ENCODE data around the gene PHACTR4. TPM values are rescaled to one million over a fixed set of nuclear protein-coding genes. Genes with fewer than 3 reads are reported as not detected.
"Not testable (repeated sequence)": the region's sequence is repeated elsewhere in the genome, so short reads cannot be mapped to it uniquely, and the experiment has no call there.

Gene PHACTR4
- polyA plus RNA-seq, 4 donors: 15.9 to 39.1 (median 26.0) TPM

GRCh38 chr1:28358716-28359115 is 10.8 kb upstream of the PHACTR4 start:
- WGBS, 3 donors: 64 to 74% (median 69%) methylated on average over 3 of the region's 3 CpGs
- Histone ChIP-seq H3K36me3 (ENCODE audit: control insufficient read depth in 3 of 3, insufficient read depth in 2 of 3, low read depth in 1 of 3, low read length in 3 of 3) (no peaks in the 10 kb centered on the region), H3K4me3 (ENCODE audit: low read depth in 1 of 3, low read length in 3 of 3) (no peak overlapping the region), H3K4me1 (ENCODE audit: control insufficient read depth in 3 of 3, insufficient read depth in 2 of 3, low read depth in 1 of 3, low read length in 2 of 3) (no peaks in the 10 kb centered on the region), H3K27ac (ENCODE audit: low read depth in 1 of 3, low read length in 2 of 3) (no peak overlapping the region), H3K27me3 (ENCODE audit: control insufficient read depth in 3 of 3, insufficient read depth in 3 of 3, low read length in 3 of 3) (no peaks in the 10 kb centered on the region), H3K9me3 (ENCODE audit: control insufficient read depth in 2 of 2, insufficient read depth in 1 of 2, low read depth in 1 of 2, low read length in 1 of 2) (no peaks in the 10 kb centered on the region)
- DNase-seq (no peak), FAIRE-seq (no peak)

- Histone ChIP-seq H3K36me3 (ENCODE audit: control insufficient read depth in 3 of 3, insufficient read depth in 2 of 3, low read depth in 1 of 3, low read length in 3 of 3) (no peaks in the 10 kb centered on the region), H3K27me3 (ENCODE audit: control insufficient read depth in 3 of 3, insufficient read depth in 3 of 3, low read length in 3 of 3) (no peaks in the 10 kb centered on the region), H3K9me3 (ENCODE audit: control insufficient read depth in 2 of 2, insufficient read depth in 1 of 2, low read depth in 1 of 2, low read length in 1 of 2) (no peaks in the 10 kb centered on the region), H3K4me3 (ENCODE audit: low read depth in 1 of 3, low read length in 3 of 3) (no peak overlapping the region), H3K4me1 (ENCODE audit: control insufficient read depth in 3 of 3, insufficient read depth in 2 of 3, low read depth in 1 of 3, low read length in 2 of 3) (peaks cover 0 to under 1% (median 0%) of the 10 kb centered on the region in 3 donors), H3K27ac (ENCODE audit: low read depth in 1 of 3, low read length in 2 of 3) (no peak overlapping the region)
- DNase-seq: peak; percentile 71 to 73
- 36 to 47% (median 41%) methylated on average over 7 of the region's 7 CpGs for WGBS, 3 donors
- FAIRE-seq: no peak
Measured at GRCh38 chr1:28359592-28360239, 9.8 kb upstream of the PHACTR4 start.

GRCh38 chr1:28364888-28365287 is 4.7 kb upstream of the PHACTR4 start:
- no peak for FAIRE-seq
- peaks cover 0 to 7% (median 3%) of the 10 kb centered on the region in 3 donors for H3K4me1 ChIP-seq (ENCODE audit: control insufficient read depth in 3 of 3, insufficient read depth in 2 of 3, low read depth in 1 of 3, low read length in 2 of 3)
- DNase-seq: peak; percentile 23 to 37
- no peak overlapping the region for H3K4me3 ChIP-seq (ENCODE audit: low read depth in 1 of 3, low read length in 3 of 3)
- no peak overlapping the region for H3K27ac ChIP-seq (ENCODE audit: low read depth in 1 of 3, low read length in 2 of 3)
- H3K36me3 ChIP-seq (ENCODE audit: control insufficient read depth in 3 of 3, insufficient read depth in 2 of 3, low read depth in 1 of 3, low read length in 3 of 3): no peaks in the 10 kb centered on the region
- H3K27me3 ChIP-seq (ENCODE audit: control insufficient read depth in 3 of 3, insufficient read depth in 3 of 3, low read length in 3 of 3): no peaks in the 10 kb centered on the region
- 34 to 59% (median 50%) methylated on average over 4 of the region's 4 CpGs for WGBS, 3 donors
- H3K9me3 ChIP-seq (ENCODE audit: control insufficient read depth in 2 of 2, insufficient read depth in 1 of 2, low read depth in 1 of 2, low read length in 1 of 2): no peaks in the 10 kb centered on the region

GRCh38 chr1:28365864-28366263 is 3.7 kb upstream of the PHACTR4 start:
- FAIRE-seq (no peak), DNase-seq (peak; percentile 82 to 86)
- Histone ChIP-seq H3K4me3 (ENCODE audit: low read depth in 1 of 3, low read length in 3 of 3) (no peak overlapping the region), H3K4me1 (ENCODE audit: control insufficient read depth in 3 of 3, insufficient read depth in 2 of 3, low read depth in 1 of 3, low read length in 2 of 3) (peaks cover 4 to 9% (median 4%) of the 10 kb centered on the region in 3 donors), H3K9me3 (ENCODE audit: control insufficient read depth in 2 of 2, insufficient read depth in 1 of 2, low read depth in 1 of 2, low read length in 1 of 2) (no peaks in the 10 kb centered on the region), H3K27me3 (ENCODE audit: control insufficient read depth in 3 of 3, insufficient read depth in 3 of 3, low read length in 3 of 3) (no peaks in the 10 kb centered on the region), H3K36me3 (ENCODE audit: control insufficient read depth in 3 of 3, insufficient read depth in 2 of 3, low read depth in 1 of 3, low read length in 3 of 3) (no peaks in the 10 kb centered on the region), H3K27ac (ENCODE audit: low read depth in 1 of 3, low read length in 2 of 3) (no peak overlapping the region)
- 25 to 62% (median 36%) methylated on average over 7 of the region's 7 CpGs for WGBS, 3 donors

DNA sequence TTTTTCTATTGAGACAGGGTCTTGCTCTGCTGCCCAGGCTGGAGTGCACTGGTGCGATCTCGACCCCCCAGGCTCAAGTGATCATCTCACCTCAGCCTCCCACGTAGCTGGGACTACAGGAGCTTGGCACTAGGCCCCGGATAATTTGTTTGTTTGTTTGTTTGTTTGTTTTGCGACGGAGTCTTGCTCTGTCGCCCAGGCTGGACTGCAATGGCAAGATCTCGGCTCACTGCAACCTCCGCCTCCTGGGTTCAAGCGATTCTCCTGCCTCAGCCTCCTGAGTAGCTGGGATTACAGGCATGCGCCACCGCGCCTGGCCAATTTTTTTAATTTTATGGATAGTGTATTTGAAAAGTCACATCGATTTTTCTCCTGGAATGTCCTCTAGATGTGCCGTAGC is 932 bp upstream of the PHACTR4 start:
- DNase-seq; H3K27ac ChIP-seq (ENCODE audit: low read depth in 1 of 3, low read length in 2 of 3); FAIRE-seq; H3K27me3 ChIP-seq (ENCODE audit: control insufficient read depth in 3 of 3, insufficient read depth in 3 of 3, low read length in 3 of 3); H3K36me3 ChIP-seq (ENCODE audit: control insufficient read depth in 3 of 3, insufficient read depth in 2 of 3, low read depth in 1 of 3, low read length in 3 of 3); H3K9me3 ChIP-seq (ENCODE audit: control insufficient read depth in 2 of 2, insufficient read depth in 1 of 2, low read depth in 1 of 2, low read length in 1 of 2); H3K4me3 ChIP-seq (ENCODE audit: low read depth in 1 of 3, low read length in 3 of 3): not testable (repeated sequence)
- WGBS, 3 donors: 95 to 96% (median 96%) methylated on average over 15 of the region's 15 CpGs
- H3K4me1 ChIP-seq (ENCODE audit: control insufficient read depth in 3 of 3, insufficient read depth in 2 of 3, low read depth in 1 of 3, low read length in 2 of 3): peaks cover 4 to 15% (median 6%) of the 10 kb centered on the region in 3 donors

DNA sequence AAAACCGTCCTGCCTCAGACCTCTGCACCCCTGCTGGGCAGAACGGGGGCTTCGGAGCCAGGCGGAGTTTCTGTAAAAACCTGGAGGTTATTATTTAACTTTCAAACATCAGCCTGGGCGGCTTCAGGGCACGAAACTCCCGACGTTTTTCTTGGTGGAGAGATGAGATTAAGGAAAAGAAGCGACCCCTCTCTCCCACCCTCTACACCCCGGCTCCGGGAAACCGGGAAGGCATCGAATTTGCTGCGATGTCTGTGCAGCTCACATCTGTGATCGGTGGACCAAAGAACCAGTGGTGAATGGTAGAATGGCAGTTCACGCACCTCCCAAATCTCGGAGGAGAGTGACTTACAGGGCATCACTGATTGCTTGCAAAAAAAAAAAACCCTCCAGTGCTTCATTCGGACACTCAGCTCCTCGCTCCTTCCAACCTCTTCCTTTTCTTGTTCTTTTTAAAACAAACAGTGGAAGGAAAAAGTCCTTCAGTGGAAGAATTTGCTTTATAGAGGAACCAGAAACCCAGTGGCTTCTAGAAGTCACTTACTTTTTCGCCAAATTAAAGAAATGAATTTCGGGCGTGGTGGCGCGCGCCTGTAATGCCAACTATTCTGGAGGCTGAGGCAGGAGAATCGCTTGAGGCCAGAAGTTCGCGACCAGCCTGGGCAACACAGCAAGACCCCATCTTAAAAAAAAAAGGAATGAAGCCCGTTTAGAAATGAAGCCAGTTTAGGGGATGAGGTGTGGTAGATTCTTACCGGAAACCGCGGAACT is 884 bp downstream of the PHACTR4 start:
- no peaks in the 10 kb centered on the region for H3K9me3 ChIP-seq (ENCODE audit: control insufficient read depth in 2 of 2, insufficient read depth in 1 of 2, low read depth in 1 of 2, low read length in 1 of 2)
- H3K4me1 ChIP-seq (ENCODE audit: control insufficient read depth in 3 of 3, insufficient read depth in 2 of 3, low read depth in 1 of 3, low read length in 2 of 3): peaks cover 4 to 11% (median 6%) of the 10 kb centered on the region in 3 donors
- H3K36me3 ChIP-seq (ENCODE audit: control insufficient read depth in 3 of 3, insufficient read depth in 2 of 3, low read depth in 1 of 3, low read length in 3 of 3): peaks cover 0 to 3% (median 0%) of the 10 kb centered on the region in 3 donors
- DNase-seq (peak in 1 of 2 donors; percentile 20), FAIRE-seq (no peak)
- H3K27me3 ChIP-seq (ENCODE audit: control insufficient read depth in 3 of 3, insufficient read depth in 3 of 3, low read length in 3 of 3): no peaks in the 10 kb centered on the region
- peak overlapping the region; percentile 97 to 99 (median 98) for H3K27ac ChIP-seq (ENCODE audit: low read depth in 1 of 3, low read length in 2 of 3)
- 25 to 31% (median 27%) methylated on average over 32 of the region's 32 CpGs for WGBS, 3 donors
- H3K4me3 ChIP-seq (ENCODE audit: low read depth in 1 of 3, low read length in 3 of 3): peak overlapping the region; percentile 85 to 93 (median 90)

DNA sequence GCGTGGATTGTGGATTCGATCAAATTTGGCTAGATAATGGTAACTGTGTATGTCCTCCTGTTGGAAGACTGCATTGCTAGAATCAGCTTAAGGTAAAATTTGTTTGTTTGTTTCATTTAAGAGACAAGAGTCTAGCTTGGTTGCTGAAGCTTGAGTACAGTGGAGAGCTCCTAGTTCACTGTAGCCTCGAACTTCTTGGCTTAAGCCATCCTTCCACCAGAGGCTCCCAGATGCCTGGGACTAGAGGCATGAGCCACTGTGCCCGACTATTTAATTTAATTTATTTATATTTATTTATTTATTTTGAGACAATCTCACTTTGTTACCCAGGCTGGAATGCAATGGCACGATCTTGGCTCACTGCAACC is 1.5 kb downstream of the PHACTR4 start:
- H3K27ac ChIP-seq (ENCODE audit: low read depth in 1 of 3, low read length in 2 of 3): peak overlapping the region in 1 of 3 donors; percentile 97

DNA sequence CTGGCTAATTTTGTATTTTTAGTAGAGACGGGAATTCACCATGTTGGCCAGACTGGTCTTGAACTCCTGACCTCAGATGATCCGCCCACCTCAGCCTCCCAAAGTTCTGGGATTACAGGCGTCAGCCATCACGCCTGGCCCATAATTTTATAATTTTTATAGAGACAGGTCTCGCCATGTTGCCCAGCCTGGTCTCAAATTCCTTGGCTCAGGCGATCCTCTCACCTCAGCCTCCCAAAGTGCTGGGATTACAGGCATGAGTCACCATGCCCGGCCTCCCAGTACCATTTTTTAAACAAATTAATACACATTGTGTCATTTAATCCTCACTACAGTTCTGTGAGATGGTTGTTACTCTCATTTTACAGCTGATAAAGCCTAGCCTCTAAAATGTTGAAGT is 3.9 kb downstream of the PHACTR4 start:
- not testable (repeated sequence) for FAIRE-seq; DNase-seq; H3K27me3 ChIP-seq (ENCODE audit: control insufficient read depth in 3 of 3, insufficient read depth in 3 of 3, low read length in 3 of 3); H3K9me3 ChIP-seq (ENCODE audit: control insufficient read depth in 2 of 2, insufficient read depth in 1 of 2, low read depth in 1 of 2, low read length in 1 of 2); H3K27ac ChIP-seq (ENCODE audit: low read depth in 1 of 3, low read length in 2 of 3); H3K36me3 ChIP-seq (ENCODE audit: control insufficient read depth in 3 of 3, insufficient read depth in 2 of 3, low read depth in 1 of 3, low read length in 3 of 3); H3K4me3 ChIP-seq (ENCODE audit: low read depth in 1 of 3, low read length in 3 of 3)
- peaks cover 4 to 11% (median 6%) of the 10 kb centered on the region in 3 donors for H3K4me1 ChIP-seq (ENCODE audit: control insufficient read depth in 3 of 3, insufficient read depth in 2 of 3, low read depth in 1 of 3, low read length in 2 of 3)
- 80 to 84% (median 83%) methylated on average over 7 of the region's 7 CpGs for WGBS, 3 donors

More for the DNA sequence above, 1.5 kb downstream of the PHACTR4 start:
- no peaks in the 10 kb centered on the region for H3K9me3 ChIP-seq (ENCODE audit: control insufficient read depth in 2 of 2, insufficient read depth in 1 of 2, low read depth in 1 of 2, low read length in 1 of 2)
- peak overlapping the region in 2 of 3 donors; percentile 90 to 93 for H3K4me3 ChIP-seq (ENCODE audit: low read depth in 1 of 3, low read length in 3 of 3)
- H3K27me3 ChIP-seq (ENCODE audit: control insufficient read depth in 3 of 3, insufficient read depth in 3 of 3, low read length in 3 of 3): no peaks in the 10 kb centered on the region
- peaks cover 0 to 3% (median 0%) of the 10 kb centered on the region in 3 donors for H3K36me3 ChIP-seq (ENCODE audit: control insufficient read depth in 3 of 3, insufficient read depth in 2 of 3, low read depth in 1 of 3, low read length in 3 of 3)
- DNase-seq (peak in 1 of 2 donors; percentile 18), FAIRE-seq (no peak)
- H3K4me1 ChIP-seq (ENCODE audit: control insufficient read depth in 3 of 3, insufficient read depth in 2 of 3, low read depth in 1 of 3, low read length in 2 of 3): peaks cover 4 to 11% (median 6%) of the 10 kb centered on the region in 3 donors
- 68 to 85% (median 70%) methylated on average over 5 of the region's 5 CpGs for WGBS, 3 donors

All from small intestine (tissue), 7 donors.